GM10266 (cell line): Measurements from ENCODE around the gene CFAP157.

ENCODE experiments used
- DNase-seq: peaks from one replicate; pipeline ENCODE4 v3.0.0; 2012; ENCODE audit errors: extremely low spot score
- CTCF ChIP-seq: IDR thresholded peaks from 2 replicates; pipeline ENCODE4 v1.5.1; 2012; ENCODE audit warnings: mild to moderate bottlenecking, low read depth; ENCODE audit not compliant: control insufficient read depth, insufficient read depth; ENCODE audit errors: missing control alignments

The CFAP157 gene

GRCh38 chr9:127667127-127667844, 39.5 kb upstream of the CFAP157 start:
- no peak for TF ChIP-seq CTCF
- no peak for DNase-seq

- DNase-seq, result no peak
- TF ChIP-seq CTCF, result no peak
Measured at GRCh38 chr9:127667906-127668305, 38.9 kb upstream of the CFAP157 start.

- no peak for TF ChIP-seq CTCF
- DNase-seq, result no peak
Measured at GRCh38 chr9:127673234-127673633, 33.6 kb upstream of the CFAP157 start.

GRCh38 chr9:127676638-127677037, 30.1 kb upstream of the CFAP157 start:
- TF ChIP-seq CTCF, result no peak
- DNase-seq, result no peak

- DNase-seq, result no peak
- no peak for TF ChIP-seq CTCF
Measured at GRCh38 chr9:127679506-127679905, 27.3 kb upstream of the CFAP157 start.

- no peak for DNase-seq
- no peak for TF ChIP-seq CTCF
Measured at GRCh38 chr9:127680226-127680625, 26.6 kb upstream of the CFAP157 start.

GRCh38 chr9:127680846-127681245, 25.9 kb upstream of the CFAP157 start:
- TF ChIP-seq CTCF, result no peak
- no peak for DNase-seq
